Activated CD8-positive, alpha-beta memory T cell treated with anti-CD3 and anti-CD28 coated beads, Interleukin-2, amount 10 ng/mL, durations not matched to agents 7 days and 5 days (primary cell): ENCODE data around the gene DCST1. TPM values are rescaled to one million over a fixed set of nuclear protein-coding genes. Genes with fewer than 3 reads are reported as not detected.
A peak's percentile ranks its signal among the peaks of the same experiment; 100 is the strongest.

Source experiments
- ATAC-seq: fragments of 150-1000 bp; cut with Tn5 transposase; one replicate; pipeline ENCODE4 v1.10.0; 2021; ENCODE audit warnings: moderate library complexity
- CTCF ChIA-PET: fragments of 350-600 bp; sonication (Branson Sonifier 250); formaldehyde crosslinking; loops from one replicate; lab custom pipeline; 2021; ENCODE audit warnings: antibody characterized with exemption; lab: Charles Lee
- DNase-seq: peaks from one replicate; pipeline ENCODE4 v3.0.0-alpha.2; 2020
- H3K27ac Mint-ChIP-seq: one replicate; pipeline ENCODE4 v1.8.0; 2021; ENCODE audit warnings: mild to moderate bottlenecking, mixed read lengths
- H3K27me3 Mint-ChIP-seq: one replicate; pipeline ENCODE4 v1.8.0; 2021; ENCODE audit warnings: mixed read lengths
- H3K36me3 Mint-ChIP-seq: one replicate; pipeline ENCODE4 v1.8.0; 2021; ENCODE audit warnings: mild to moderate bottlenecking, mixed read lengths
- H3K4me1 Mint-ChIP-seq: one replicate; pipeline ENCODE4 v1.8.0; 2021; ENCODE audit warnings: mixed read lengths
- H3K4me3 Mint-ChIP-seq: one replicate; pipeline ENCODE4 v1.8.0; 2021; ENCODE audit warnings: mild to moderate bottlenecking, moderate library complexity, mixed read lengths
- H3K9me3 Mint-ChIP-seq: one replicate; pipeline ENCODE4 v1.8.0; 2022; ENCODE audit warnings: low read depth, mixed read lengths
- total RNA-seq, 2 experiments: library from RNA; stranded (reverse); gene quantifications; one replicate each; pipeline ENCODE4 v1.2.3, GENCODE V29; 2021

DCST1 gene
- total RNA-seq, 2 experiments from 2014 or later = not detected

- ATAC-seq = peak; percentile 93
- no peaks in the 10 kb centered on the region for H3K9me3 Mint-ChIP-seq
- H3K27ac Mint-ChIP-seq = no peak overlapping the region
- H3K4me1 Mint-ChIP-seq = peaks cover 15% of the 10 kb centered on the region
- no peak overlapping the region for H3K4me3 Mint-ChIP-seq
- peaks cover 5% of the 10 kb centered on the region for H3K27me3 Mint-ChIP-seq
- H3K36me3 Mint-ChIP-seq = no peaks in the 10 kb centered on the region
- peak; percentile 81 for DNase-seq
- CTCF ChIA-PET = interaction anchor here (0.6 to 25.7 kb wide), 19 partner anchors 10 to 485 kb away, joined by 3 to 328 read pairs (median 4); partner anchors contain the start of genes ADAM15, EFNA3, EFNA4 and PYGO2
Measured at GRCh38 chr1:155044812-155045657, 11.4 kb downstream of the DCST1 start.

- DNase-seq = no peak
- CTCF ChIA-PET = interaction anchor here (1.2 to 25.7 kb wide), 7 partner anchors 10 to 93 kb away, joined by 3 to 328 read pairs (median 84); partner anchors contain the start of genes ADAM15, EFNA4, PBXIP1 and SLC50A1
- no peak overlapping the region for H3K4me3 Mint-ChIP-seq
- H3K27ac Mint-ChIP-seq = no peak overlapping the region
- no peaks in the 10 kb centered on the region for H3K36me3 Mint-ChIP-seq
- H3K4me1 Mint-ChIP-seq = peaks cover 37% of the 10 kb centered on the region
- H3K9me3 Mint-ChIP-seq = no peaks in the 10 kb centered on the region
- no peak for ATAC-seq
- H3K27me3 Mint-ChIP-seq = no peaks in the 10 kb centered on the region
Measured at GRCh38 chr1:155048449-155049334, 15.1 kb downstream of the DCST1 start.

GRCh38 chr1:155049651-155050559 is 16.3 kb downstream of the DCST1 start:
- Mint-ChIP-seq H3K27ac (peak overlapping the region; percentile 18), H3K4me3 (peak overlapping the region; percentile 79), H3K4me1 (peaks cover 32% of the 10 kb centered on the region), H3K36me3 (no peaks in the 10 kb centered on the region), H3K27me3 (no peaks in the 10 kb centered on the region), H3K9me3 (no peaks in the 10 kb centered on the region)
- no peak for DNase-seq
- no peak for ATAC-seq
- CTCF ChIA-PET = interaction anchor here (0.8 to 25.7 kb wide), 19 partner anchors 4 to 145 kb away, joined by 3 to 328 read pairs (median 7); partner anchors contain the start of genes ADAM15, EFNA3, EFNA4 and FLAD1

- CTCF ChIA-PET = interaction anchor here (0.6 to 25.7 kb wide), 39 partner anchors 5 to 665 kb away, joined by 3 to 328 read pairs (median 4); partner anchors contain the start of genes ADAM15, CKS1B, EFNA3 and EFNA4
- Mint-ChIP-seq H3K27ac (peak within 1 kb of the TSS; percentile 78), H3K4me3 (peak within 1 kb of the TSS; percentile 79)
Measured at GRCh38 chr1:155050560-155051341, 17.1 kb downstream of the DCST1 start, which contains the start of gene ADAM15. Gene ADAM15, plus strand, starts transcription at chr1:155051316. Its CDS starts 71 bp downstream, at chr1:155051387.

GRCh38 chr1:155051342-155051776 is 17.7 kb downstream of the DCST1 start:
- Mint-ChIP-seq H3K9me3 (no peaks in the 10 kb centered on the region), H3K4me3 (peak overlapping the region; percentile 75), H3K36me3 (no peaks in the 10 kb centered on the region), H3K27me3 (no peaks in the 10 kb centered on the region), H3K27ac (peak overlapping the region; percentile 72), H3K4me1 (peaks cover 28% of the 10 kb centered on the region)
- DNase-seq (no peak), ATAC-seq (no peak)
- CTCF ChIA-PET = interaction anchor here (0.6 to 25.7 kb wide), 34 partner anchors 5 to 666 kb away, joined by 3 to 328 read pairs (median 4); partner anchors contain the start of genes ADAM15, CKS1B, EFNA3 and EFNA4

More at GRCh38 chr1:155050560-155051341, 17.1 kb downstream of the DCST1 start, which contains the start of gene ADAM15:
- no peaks in the 10 kb centered on the region for H3K27me3 Mint-ChIP-seq
- no peaks in the 10 kb centered on the region for H3K9me3 Mint-ChIP-seq
- ATAC-seq (peak; percentile 90), DNase-seq (peak; percentile 83)
- H3K36me3 Mint-ChIP-seq = no peaks in the 10 kb centered on the region
- H3K4me1 Mint-ChIP-seq = peaks cover 28% of the 10 kb centered on the region

GRCh38 chr1:155051777-155052398 is 18.3 kb downstream of the DCST1 start:
- CTCF ChIA-PET = interaction anchor here (0.6 to 25.7 kb wide), 19 partner anchors 6 to 415 kb away, joined by 3 to 328 read pairs (median 5); partner anchors contain the start of genes ADAM15, EFNA3, EFNA4 and PBXIP1
- H3K4me3 Mint-ChIP-seq = peak overlapping the region; percentile 75
- peak; percentile 55 for DNase-seq
- H3K4me1 Mint-ChIP-seq = peaks cover 28% of the 10 kb centered on the region
- peak overlapping the region; percentile 72 for H3K27ac Mint-ChIP-seq
- H3K27me3 Mint-ChIP-seq = no peaks in the 10 kb centered on the region
- no peaks in the 10 kb centered on the region for H3K9me3 Mint-ChIP-seq
- no peaks in the 10 kb centered on the region for H3K36me3 Mint-ChIP-seq
- peak; percentile 10 for ATAC-seq

GRCh38 chr1:155052439-155053395 is 19.1 kb downstream of the DCST1 start:
- no peak for ATAC-seq
- Mint-ChIP-seq H3K27ac (peak overlapping the region; percentile 72), H3K36me3 (no peaks in the 10 kb centered on the region), H3K4me3 (peak overlapping the region; percentile 75), H3K27me3 (no peaks in the 10 kb centered on the region), H3K9me3 (no peaks in the 10 kb centered on the region), H3K4me1 (peaks cover 28% of the 10 kb centered on the region)
- peak; percentile 54 for DNase-seq
- CTCF ChIA-PET = interaction anchor here (0.6 to 25.7 kb wide), 13 partner anchors 6 to 416 kb away, joined by 3 to 328 read pairs (median 5); partner anchors contain the start of genes ADAM15, EFNA4 and PBXIP1

- peak overlapping the region; percentile 44 for H3K27ac Mint-ChIP-seq
- peaks cover 28% of the 10 kb centered on the region for H3K4me1 Mint-ChIP-seq
- CTCF ChIA-PET = interaction anchor here (1.3 to 25.7 kb wide), 9 partner anchors 5 to 114 kb away, joined by 4 to 328 read pairs (median 11); partner anchors contain the start of genes ADAM15, EFNA4, FLAD1 and PYGO2
- ATAC-seq = no peak
- no peaks in the 10 kb centered on the region for H3K27me3 Mint-ChIP-seq
- no peaks in the 10 kb centered on the region for H3K36me3 Mint-ChIP-seq
- H3K4me3 Mint-ChIP-seq = no peak overlapping the region
- no peak for DNase-seq
- H3K9me3 Mint-ChIP-seq = no peaks in the 10 kb centered on the region
Measured at GRCh38 chr1:155053531-155054105, 20.0 kb downstream of the DCST1 start.

GRCh38 chr1:155057104-155057503 is 23.5 kb downstream of the DCST1 start:
- H3K36me3 Mint-ChIP-seq = peaks cover 2% of the 10 kb centered on the region
- peaks cover 21% of the 10 kb centered on the region for H3K4me1 Mint-ChIP-seq
- no peaks in the 10 kb centered on the region for H3K9me3 Mint-ChIP-seq
- no peak overlapping the region for H3K4me3 Mint-ChIP-seq
- no peaks in the 10 kb centered on the region for H3K27me3 Mint-ChIP-seq
- no peak overlapping the region for H3K27ac Mint-ChIP-seq
- DNase-seq (no peak), ATAC-seq (no peak)
- CTCF ChIA-PET = interaction anchor here (0.9 to 25.7 kb wide), 6 partner anchors 11 to 73 kb away, joined by 3 to 328 read pairs (median 195); partner anchors contain the start of gene ADAM15
